Upper lobe of right lung (tissue), 1 donor: ENCODE data around the gene PEMT. TPM values are rescaled to one million over a fixed set of nuclear protein-coding genes. Genes with fewer than 3 reads are reported as not detected.

ENCODE experiments used
- ATAC-seq: fragments of 200-7000 bp; cut with Tn5 transposase; one replicate; pipeline ENCODE4 v1.9.1; 2020; ENCODE audit warnings: mild to moderate bottlenecking, moderate library complexity
- DNase-seq: peaks from one replicate; pipeline ENCODE4 v3.0.0-alpha.2; 2020
- H3K27ac ChIP-seq: fragments of 200-600 bp; one replicate; pipeline ENCODE4 v1.8.0; 2022
- H3K27me3 ChIP-seq: fragments of 200-600 bp; one replicate; pipeline ENCODE4 v1.8.0; 2022; ENCODE audit warnings: mild to moderate bottlenecking
- H3K36me3 ChIP-seq: fragments of 200-600 bp; one replicate; pipeline ENCODE4 v1.8.0; 2022
- H3K4me1 ChIP-seq: fragments of 200-600 bp; one replicate; pipeline ENCODE4 v1.8.0; 2022
- H3K4me3 ChIP-seq: fragments of 200-600 bp; one replicate; pipeline ENCODE4 v1.8.0; 2022; ENCODE audit warnings: mild to moderate bottlenecking
- H3K9me3 ChIP-seq: fragments of 200-600 bp; one replicate; pipeline ENCODE4 v1.8.0; 2022
- intact Hi-C: fragments of 100-400 bp; cut with DNase I; formaldehyde crosslinking; loops from one replicate; pipeline ENCODE4 v1.11.0; 2022
- total RNA-seq: library from RNA; stranded (reverse); fragmentation: NEBNext Ultra II Directional; extraction: Animal tissue kit (Norgen Biotek cat#: 25700); gene quantifications from one replicate; pipeline ENCODE4 v1.2.1, GENCODE V29; 2021
- TF ChIP-seq, protein P1 (sequence below): fragments of 200-600 bp; IDR thresholded peaks from one replicate; pipeline ENCODE4 v1.8.0; 2022; ENCODE audit warnings: antibody characterized with exemption
- donor health status: DM: no; HTN: yes; CAD: no; lungs with severe emphysema.

PEMT gene
- total RNA-seq, 1 donor from 2014 or later, result 29.6 TPM

DNA sequence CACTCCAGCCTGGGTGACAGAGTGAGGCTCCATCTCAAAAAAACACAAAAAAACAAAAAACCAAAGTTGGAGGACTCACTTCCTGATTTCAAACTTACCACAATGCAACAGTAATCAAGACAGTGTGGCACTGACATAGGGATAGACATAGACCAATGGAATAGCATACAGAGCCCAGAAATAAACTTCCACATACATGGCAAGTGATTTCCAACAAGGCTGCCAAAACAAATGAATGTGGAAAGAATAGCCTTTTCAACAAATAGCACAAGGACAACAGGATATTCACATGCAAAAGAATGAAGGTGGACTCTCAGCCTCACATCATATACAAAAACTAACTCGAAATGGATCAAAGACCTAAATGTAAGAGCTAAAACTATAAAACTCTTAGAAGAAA is 58.5 kb downstream of the PEMT start:
- intact Hi-C loops, result no loop called here
- Histone ChIP-seq H3K9me3 (no peaks in the 10 kb centered on the region), H3K27ac (no peak overlapping the region), H3K4me3 (no peak overlapping the region), H3K4me1 (no peaks in the 10 kb centered on the region), H3K36me3 (no peaks in the 10 kb centered on the region), H3K27me3 (no peaks in the 10 kb centered on the region)
- DNase-seq, result no peak
- TF ChIP-seq, protein P1, sequence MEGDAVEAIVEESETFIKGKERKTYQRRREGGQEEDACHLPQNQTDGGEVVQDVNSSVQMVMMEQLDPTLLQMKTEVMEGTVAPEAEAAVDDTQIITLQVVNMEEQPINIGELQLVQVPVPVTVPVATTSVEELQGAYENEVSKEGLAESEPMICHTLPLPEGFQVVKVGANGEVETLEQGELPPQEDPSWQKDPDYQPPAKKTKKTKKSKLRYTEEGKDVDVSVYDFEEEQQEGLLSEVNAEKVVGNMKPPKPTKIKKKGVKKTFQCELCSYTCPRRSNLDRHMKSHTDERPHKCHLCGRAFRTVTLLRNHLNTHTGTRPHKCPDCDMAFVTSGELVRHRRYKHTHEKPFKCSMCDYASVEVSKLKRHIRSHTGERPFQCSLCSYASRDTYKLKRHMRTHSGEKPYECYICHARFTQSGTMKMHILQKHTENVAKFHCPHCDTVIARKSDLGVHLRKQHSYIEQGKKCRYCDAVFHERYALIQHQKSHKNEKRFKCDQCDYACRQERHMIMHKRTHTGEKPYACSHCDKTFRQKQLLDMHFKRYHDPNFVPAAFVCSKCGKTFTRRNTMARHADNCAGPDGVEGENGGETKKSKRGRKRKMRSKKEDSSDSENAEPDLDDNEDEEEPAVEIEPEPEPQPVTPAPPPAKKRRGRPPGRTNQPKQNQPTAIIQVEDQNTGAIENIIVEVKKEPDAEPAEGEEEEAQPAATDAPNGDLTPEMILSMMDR, result no peak
- no peak for ATAC-seq

- no peak overlapping the region for H3K4me3 ChIP-seq
- H3K27ac ChIP-seq, result no peak overlapping the region
- H3K9me3 ChIP-seq, result no peaks in the 10 kb centered on the region
- no peaks in the 10 kb centered on the region for H3K4me1 ChIP-seq
- intact Hi-C loops, result no loop called here
- H3K36me3 ChIP-seq, result no peaks in the 10 kb centered on the region
- DNase-seq (no peak), ATAC-seq (no peak)
- TF ChIP-seq, protein P1, result no peak
- no peaks in the 10 kb centered on the region for H3K27me3 ChIP-seq
Observed at GRCh38 chr17:17531156-17531555, 60.4 kb downstream of the PEMT start.

DNA sequence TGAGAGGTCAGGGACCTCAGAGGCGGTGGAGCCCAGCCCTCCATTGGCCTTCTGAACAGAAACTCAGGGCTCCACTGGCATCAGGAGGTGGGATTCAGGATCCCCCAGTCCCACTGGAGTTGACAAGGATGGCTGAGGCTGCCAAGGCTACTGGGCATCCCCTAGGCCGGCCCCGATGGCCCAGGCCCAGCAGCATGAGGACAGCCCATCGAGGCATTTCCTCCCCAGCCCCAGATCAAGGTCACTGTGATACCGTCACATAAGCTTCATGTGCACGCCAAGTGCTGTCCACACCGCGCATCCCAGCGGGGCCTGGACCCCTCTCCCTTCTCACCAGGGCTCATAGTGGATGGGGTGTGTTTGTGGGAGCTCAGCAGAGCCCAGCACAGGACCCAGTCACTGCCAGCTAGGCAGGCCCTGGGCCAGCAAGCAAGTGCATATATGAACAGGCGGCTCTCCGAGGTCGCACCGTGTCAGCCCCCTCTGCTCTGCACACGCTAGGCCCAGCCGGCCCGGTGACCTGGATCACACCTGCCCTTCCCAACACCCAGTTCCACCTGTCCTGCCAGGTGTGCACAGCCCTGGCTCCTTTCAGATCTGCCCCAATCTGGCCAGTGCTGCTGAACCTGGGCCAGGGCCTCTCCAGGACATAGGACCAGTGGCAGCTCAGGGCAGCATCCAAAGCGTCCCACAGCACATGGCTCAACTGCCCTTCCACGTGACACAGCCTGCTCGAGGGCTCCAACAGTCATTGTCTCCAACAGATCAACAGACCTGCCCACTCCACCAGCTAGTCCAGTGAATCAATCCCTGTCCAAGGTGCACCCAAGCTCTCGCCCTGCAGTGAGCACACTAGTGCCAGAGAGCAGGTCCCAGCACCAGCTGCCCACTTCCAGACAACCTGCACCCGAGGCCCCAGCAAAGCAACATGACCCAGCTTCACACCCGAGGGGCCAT is 62.5 kb downstream of the PEMT start:
- H3K36me3 ChIP-seq, result no peaks in the 10 kb centered on the region
- ATAC-seq (peak; percentile 20), DNase-seq (no peak)
- intact Hi-C loops, result no loop called here
- no peak overlapping the region for H3K4me3 ChIP-seq
- H3K27ac ChIP-seq, result no peak overlapping the region
- H3K27me3 ChIP-seq, result no peaks in the 10 kb centered on the region
- H3K9me3 ChIP-seq, result no peaks in the 10 kb centered on the region
- H3K4me1 ChIP-seq, result no peaks in the 10 kb centered on the region
- TF ChIP-seq, protein P1, result no peak

- H3K4me1 ChIP-seq, result no peaks in the 10 kb centered on the region
- intact Hi-C loops, result no loop called here
- no peak for DNase-seq
Observed at GRCh38 chr17:17527956-17528500, 63.5 kb downstream of the PEMT start.

DNA sequence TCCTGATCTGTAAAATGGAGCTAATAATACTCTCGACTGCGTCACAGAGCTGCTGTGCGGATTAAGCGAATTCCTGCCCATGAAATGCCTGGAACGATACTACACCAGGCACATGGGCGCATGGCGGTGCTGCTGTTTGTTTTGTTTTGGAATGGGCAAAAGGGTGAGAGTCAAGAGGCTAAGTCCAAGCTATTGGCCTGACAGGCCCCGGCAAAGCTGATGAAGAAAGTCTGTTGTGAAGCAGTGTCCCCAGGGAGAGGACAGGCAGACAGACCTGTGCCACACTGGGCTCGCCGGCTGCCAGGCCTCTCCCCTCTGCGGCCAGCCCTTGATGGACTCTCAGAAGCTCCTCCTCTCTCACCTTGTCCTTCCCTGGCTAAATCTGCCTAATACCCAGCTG is 64.0 kb downstream of the PEMT start:
- DNase-seq (no peak), ATAC-seq (peak; percentile 73)
- no peaks in the 10 kb centered on the region for H3K36me3 ChIP-seq
- H3K9me3 ChIP-seq, result no peaks in the 10 kb centered on the region
- intact Hi-C loops, result no loop called here
- H3K27ac ChIP-seq, result no peak overlapping the region
- no peaks in the 10 kb centered on the region for H3K4me1 ChIP-seq
- no peak overlapping the region for H3K4me3 ChIP-seq
- no peaks in the 10 kb centered on the region for H3K27me3 ChIP-seq
- TF ChIP-seq, protein P1, result no peak

More at GRCh38 chr17:17527956-17528500, 63.5 kb downstream of the PEMT start:
- Histone ChIP-seq H3K36me3 (no peaks in the 10 kb centered on the region), H3K9me3 (no peaks in the 10 kb centered on the region), H3K4me3 (no peak overlapping the region), H3K27ac (no peak overlapping the region), H3K27me3 (no peaks in the 10 kb centered on the region)
- ATAC-seq, result no peak
- TF ChIP-seq, protein P1, result no peak
